ENCODE data around the gene ZC3H12D. TPM values are rescaled to one million over a fixed set of nuclear protein-coding genes. Genes with fewer than 3 reads are reported as not detected.

The ZC3H12D gene
- total and polyA plus RNA-seq, 2 experiments from 2014 or later: 0.07 TPM; not detected in 1

DNA sequence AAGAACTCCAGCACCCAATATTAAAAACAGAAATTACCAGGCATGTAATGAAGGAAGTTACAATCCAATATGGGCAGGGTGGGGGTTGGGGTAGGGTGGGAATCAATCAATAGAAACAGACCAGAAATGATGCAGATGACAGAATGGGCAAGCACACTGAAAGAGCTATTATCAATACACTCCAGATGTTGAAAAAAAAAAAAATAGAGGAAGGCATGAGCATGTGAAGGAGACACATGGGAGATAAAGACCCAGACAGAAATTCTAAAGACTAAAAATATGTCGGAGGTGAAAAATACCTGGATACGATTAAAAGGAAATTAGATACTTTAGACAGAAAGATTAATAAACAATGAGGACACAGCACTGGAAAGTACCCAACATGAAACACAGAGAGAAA, 19.1 kb upstream of the ZC3H12D start:
- Mint-ChIP-seq H3K36me3 (ENCODE audit: low read depth) (no peaks in the 10 kb centered on the region), H3K27ac (no peak overlapping the region), H3K9me3 (no peaks in the 10 kb centered on the region), H3K4me3 (no peak overlapping the region), H3K4me1 (peaks cover 10% of the 10 kb centered on the region; the same call in 2 of the 3 replicates), H3K27me3 (ENCODE audit: insufficient read depth, low read depth, poor library complexity) (peaks cover 2% of the 10 kb centered on the region)
- no peaks in the 10 kb centered on the region for H3K27me3 ChIP-seq (ENCODE audit: insufficient read depth)
- H2AFZ ChIP-seq: no peak overlapping the region
- H3K4me2 ChIP-seq: no peak overlapping the region
- no peak for ATAC-seq
- H3K4me3 ChIP-seq: no peak overlapping the region
- no peak overlapping the region for H3K27ac ChIP-seq (ENCODE audit: low read depth)
- no peak for DNase-seq (ENCODE audit: low spot score)
- peaks cover 6% of the 10 kb centered on the region; the same call in 1 of the 2 replicates for H3K4me1 ChIP-seq (ENCODE audit: insufficient read depth)
- 0 out of 2 replicates have a peak, but pooled peaks cover 5% of the 10 kb centered on the region for H3K36me3 ChIP-seq (ENCODE audit: insufficient read depth)
- H3F3A ChIP-seq (replicated peaks; ENCODE audit: low read depth): no peaks in the 10 kb centered on the region
- H3K9me2 ChIP-seq (ENCODE audit: insufficient read depth): no peaks in the 10 kb centered on the region
- H4K20me1 ChIP-seq (replicated peaks; ENCODE audit: insufficient read depth): no peaks in the 10 kb centered on the region
- no peaks in the 10 kb centered on the region for H3K79me2 ChIP-seq (replicated peaks; ENCODE audit: insufficient read depth)
- TF ChIP-seq POLR2AphosphoS5 (IDR thresholded peaks at IDR 0.05; ENCODE audit: low read depth): no peak

DNA sequence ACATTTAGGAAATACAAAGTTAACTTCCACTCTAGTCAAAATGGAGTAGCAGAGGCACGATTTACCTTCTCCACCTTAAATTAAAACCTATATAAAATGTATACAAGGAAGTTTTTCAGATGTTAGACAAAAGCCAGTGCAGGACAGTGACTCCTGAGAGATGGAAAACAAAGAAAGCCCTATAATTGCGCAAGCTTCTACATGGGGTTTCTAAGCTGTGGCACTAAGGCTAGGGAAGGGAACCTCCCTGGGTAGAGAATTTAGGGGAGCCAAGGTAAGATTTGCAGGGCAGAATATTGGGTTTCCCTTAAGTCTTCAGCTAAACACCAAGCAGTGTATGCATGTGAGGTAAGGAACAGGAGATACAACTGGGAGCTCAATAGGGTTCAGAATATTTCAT, 18.5 kb upstream of the ZC3H12D start:
- Histone ChIP-seq H3K79me2 (replicated peaks; ENCODE audit: insufficient read depth) (no peaks in the 10 kb centered on the region), H4K20me1 (replicated peaks; ENCODE audit: insufficient read depth) (no peaks in the 10 kb centered on the region), H3K4me1 (ENCODE audit: insufficient read depth) (0 out of 2 replicates have a peak, but pooled peaks cover under 1% of the 10 kb centered on the region), H3K4me2 (no peak overlapping the region), H3K27me3 (ENCODE audit: insufficient read depth) (no peaks in the 10 kb centered on the region), H3K4me3 (no peak overlapping the region), H3K27ac (ENCODE audit: low read depth) (no peak overlapping the region), H3K9me2 (ENCODE audit: insufficient read depth) (no peaks in the 10 kb centered on the region), H3K36me3 (ENCODE audit: insufficient read depth) (0 out of 2 replicates have a peak, but pooled peaks cover 5% of the 10 kb centered on the region), H2AFZ (no peak overlapping the region), H3F3A (replicated peaks; ENCODE audit: low read depth) (no peaks in the 10 kb centered on the region)
- no peak for TF ChIP-seq EZH2phosphoT487 (IDR thresholded peaks at IDR 0.05; ENCODE audit: unreplicated experiment)
- no peak for TF ChIP-seq ZNF331 (CRISPR knock-in tag; IDR thresholded peaks at IDR 0.05; ENCODE audit: low read depth)
- TF ChIP-seq, protein P1, sequence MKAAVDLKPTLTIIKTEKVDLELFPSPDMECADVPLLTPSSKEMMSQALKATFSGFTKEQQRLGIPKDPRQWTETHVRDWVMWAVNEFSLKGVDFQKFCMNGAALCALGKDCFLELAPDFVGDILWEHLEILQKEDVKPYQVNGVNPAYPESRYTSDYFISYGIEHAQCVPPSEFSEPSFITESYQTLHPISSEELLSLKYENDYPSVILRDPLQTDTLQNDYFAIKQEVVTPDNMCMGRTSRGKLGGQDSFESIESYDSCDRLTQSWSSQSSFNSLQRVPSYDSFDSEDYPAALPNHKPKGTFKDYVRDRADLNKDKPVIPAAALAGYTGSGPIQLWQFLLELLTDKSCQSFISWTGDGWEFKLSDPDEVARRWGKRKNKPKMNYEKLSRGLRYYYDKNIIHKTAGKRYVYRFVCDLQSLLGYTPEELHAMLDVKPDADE (IDR thresholded peaks at IDR 0.05): no peak
- TF ChIP-seq NANOG (IDR thresholded peaks at IDR 0.05; ENCODE audit: borderline replicate concordance): no peak
- TF ChIP-seq, protein P2, sequence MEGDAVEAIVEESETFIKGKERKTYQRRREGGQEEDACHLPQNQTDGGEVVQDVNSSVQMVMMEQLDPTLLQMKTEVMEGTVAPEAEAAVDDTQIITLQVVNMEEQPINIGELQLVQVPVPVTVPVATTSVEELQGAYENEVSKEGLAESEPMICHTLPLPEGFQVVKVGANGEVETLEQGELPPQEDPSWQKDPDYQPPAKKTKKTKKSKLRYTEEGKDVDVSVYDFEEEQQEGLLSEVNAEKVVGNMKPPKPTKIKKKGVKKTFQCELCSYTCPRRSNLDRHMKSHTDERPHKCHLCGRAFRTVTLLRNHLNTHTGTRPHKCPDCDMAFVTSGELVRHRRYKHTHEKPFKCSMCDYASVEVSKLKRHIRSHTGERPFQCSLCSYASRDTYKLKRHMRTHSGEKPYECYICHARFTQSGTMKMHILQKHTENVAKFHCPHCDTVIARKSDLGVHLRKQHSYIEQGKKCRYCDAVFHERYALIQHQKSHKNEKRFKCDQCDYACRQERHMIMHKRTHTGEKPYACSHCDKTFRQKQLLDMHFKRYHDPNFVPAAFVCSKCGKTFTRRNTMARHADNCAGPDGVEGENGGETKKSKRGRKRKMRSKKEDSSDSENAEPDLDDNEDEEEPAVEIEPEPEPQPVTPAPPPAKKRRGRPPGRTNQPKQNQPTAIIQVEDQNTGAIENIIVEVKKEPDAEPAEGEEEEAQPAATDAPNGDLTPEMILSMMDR (conservative IDR thresholded peaks at IDR 0.05; ENCODE audit: low read depth in 2 of 2): no peak
- TF ChIP-seq JUNB (IDR thresholded peaks at IDR 0.05; ENCODE audit: unreplicated experiment): no peak
- no peak for TF ChIP-seq EZH2 (IDR thresholded peaks at IDR 0.05; ENCODE audit: low read depth, unreplicated experiment)
- TF ChIP-seq ZNF114 (CRISPR knock-in tag; IDR thresholded peaks at IDR 0.05): no peak
- Mint-ChIP-seq H3K36me3 (ENCODE audit: low read depth) (no peaks in the 10 kb centered on the region), H3K27me3 (ENCODE audit: insufficient read depth, low read depth, poor library complexity) (peaks cover 2% of the 10 kb centered on the region), H3K4me1 (peaks cover 5% of the 10 kb centered on the region; the same call in 2 of the 3 replicates), H3K4me3 (no peak overlapping the region), H3K27ac (no peak overlapping the region), H3K9me3 (no peaks in the 10 kb centered on the region)
- no peak for DNase-seq (ENCODE audit: low spot score)
- no peak for ATAC-seq
